GM19463 (cell line): ENCODE measurements around the gene ANKRD13A.
A peak's percentile ranks its signal among the peaks of the same experiment; 100 is the strongest.
"Not testable (repeated sequence)": the region's sequence is repeated elsewhere in the genome, so short reads cannot be mapped to it uniquely, and the experiment has no call there.

Experiments used
- ATAC-seq: cut with Tn5 transposase; IDR thresholded peaks from one replicate; pipeline ENCODE4 v1.9.1; 2021; ENCODE audit warnings: mild to moderate bottlenecking, moderate library complexity; ENCODE audit not compliant: unreplicated experiment

The ANKRD13A gene

DNA sequence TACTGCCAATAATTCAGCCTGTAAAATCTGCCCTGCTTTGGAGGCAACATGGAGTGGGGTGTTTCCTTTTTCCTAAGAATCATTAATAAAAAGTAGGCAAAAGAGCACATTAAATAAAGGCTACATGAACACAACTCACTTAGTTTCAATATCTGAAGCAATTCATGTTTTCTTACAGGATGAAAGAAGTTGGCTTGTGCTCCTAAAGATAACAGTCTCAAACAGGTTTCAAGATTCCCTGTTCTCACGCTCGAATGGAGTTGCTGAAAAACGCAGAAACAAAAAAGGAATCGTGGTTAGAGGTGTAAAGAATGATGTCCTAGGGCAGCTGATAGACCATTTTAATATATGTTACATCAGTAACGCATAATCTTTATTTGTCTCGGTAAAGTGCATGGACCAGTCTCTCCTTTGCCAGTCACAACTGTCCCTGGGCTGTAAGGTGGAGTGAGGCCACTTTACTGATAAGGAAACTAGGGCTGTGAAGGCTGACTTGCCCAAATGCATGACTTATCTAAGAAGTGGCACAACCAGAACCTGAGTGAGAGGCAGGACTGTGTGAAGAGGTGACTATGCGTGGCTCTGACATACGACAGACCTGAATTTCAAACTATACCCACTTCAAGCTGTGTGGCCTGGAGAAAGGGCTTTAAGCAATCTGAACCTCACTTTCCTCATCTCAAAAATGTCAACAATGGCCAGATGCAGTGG is 15.6 kb upstream of the ANKRD13A start:
- ATAC-seq = no peak

DNA sequence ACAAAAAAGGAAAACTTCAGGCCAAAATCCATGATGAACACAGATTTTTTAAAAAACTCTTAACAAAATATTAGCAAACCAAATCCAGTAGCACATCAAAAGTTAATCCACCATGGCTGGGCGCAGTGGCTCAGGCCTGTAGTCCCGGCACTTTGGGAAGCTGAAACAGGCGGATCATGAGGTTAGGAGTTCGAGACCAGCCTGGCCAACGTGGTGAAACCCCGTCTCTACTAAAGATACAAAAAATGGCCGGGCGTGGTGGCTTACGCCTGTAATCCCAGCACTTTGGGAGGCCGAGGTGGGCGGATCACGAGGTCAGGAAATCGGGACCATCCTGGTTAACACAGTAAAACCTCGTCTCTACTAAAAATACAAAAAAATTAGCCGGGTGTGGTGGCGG is 13.0 kb upstream of the ANKRD13A start:
- not testable (repeated sequence) for ATAC-seq

DNA sequence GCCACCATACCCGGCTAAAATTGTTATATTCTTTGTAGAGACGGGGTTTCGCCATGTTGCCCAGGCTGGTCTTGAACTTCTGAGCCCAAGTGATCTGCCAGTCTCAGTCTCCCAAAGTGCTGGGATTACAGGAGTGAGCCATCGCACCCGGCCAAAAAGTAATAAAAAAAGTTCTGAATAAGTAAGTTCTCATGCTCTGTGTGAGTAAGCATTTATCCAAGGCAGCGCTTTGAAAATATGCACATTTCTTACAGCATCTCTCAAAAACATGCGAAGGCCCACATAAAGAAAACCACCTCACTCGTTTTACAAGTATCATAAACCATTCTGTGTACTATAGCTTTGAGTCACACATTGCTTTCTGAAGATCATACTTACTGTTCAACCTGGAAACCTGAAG is 11.6 kb upstream of the ANKRD13A start:
- no peak for ATAC-seq

DNA sequence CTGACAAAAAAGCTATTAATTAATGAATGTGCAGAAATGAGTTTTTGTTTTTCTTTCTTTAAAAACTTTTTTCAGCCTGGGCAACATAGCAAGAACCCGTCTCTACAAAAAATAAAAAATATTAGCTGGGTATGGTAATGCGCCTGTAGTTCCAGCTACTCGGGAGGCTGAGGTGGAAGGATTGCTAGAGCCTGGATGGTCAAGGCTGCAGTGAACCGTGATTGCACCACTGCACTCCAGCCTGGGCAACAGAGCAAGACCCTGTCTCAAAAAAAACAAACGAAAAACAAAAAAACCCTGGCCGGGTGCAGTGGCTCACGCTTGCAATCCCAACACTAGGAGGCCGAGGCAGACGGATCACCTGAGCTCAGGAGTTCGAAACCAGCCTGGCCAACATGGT is 11.0 kb upstream of the ANKRD13A start:
- no peak for ATAC-seq

DNA sequence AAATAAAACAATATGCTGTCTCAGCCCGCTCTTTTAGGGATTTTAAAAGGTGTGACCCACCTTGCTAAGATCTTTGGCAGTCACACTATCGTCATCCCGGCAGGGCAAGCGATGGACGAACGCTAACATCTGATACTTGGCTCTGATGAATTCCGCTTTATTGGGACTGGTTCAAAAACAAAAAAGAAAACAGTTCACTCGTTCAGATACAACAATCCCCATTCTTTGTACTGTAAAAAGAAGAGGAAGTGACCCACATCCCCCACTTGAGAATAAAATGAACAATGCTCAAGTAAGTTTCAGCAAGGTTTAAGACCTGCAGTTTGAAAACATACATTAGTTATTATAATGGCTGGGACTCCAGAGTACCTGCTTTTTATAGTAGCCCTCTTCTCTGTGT is 10.3 kb upstream of the ANKRD13A start:
- ATAC-seq = no peak

DNA sequence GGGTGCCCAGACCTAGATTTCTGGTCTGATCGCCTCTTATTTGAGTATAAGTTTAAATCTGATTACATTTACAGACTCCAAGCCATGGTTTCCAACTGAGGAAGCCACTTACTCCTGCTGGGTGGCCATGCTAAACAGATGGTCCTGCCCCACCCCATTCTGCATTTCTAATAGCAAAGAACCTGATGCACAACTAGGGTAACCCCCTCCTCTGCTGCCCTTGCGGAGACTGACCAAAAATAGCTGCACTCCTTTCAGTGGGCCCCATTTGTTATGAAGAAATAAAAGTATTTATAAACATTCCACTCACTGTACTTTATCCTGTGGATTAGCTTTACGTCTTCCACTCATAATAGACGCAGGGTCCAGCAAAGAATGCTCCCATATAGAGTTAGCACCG is 9.8 kb upstream of the ANKRD13A start:
- ATAC-seq = no peak

DNA sequence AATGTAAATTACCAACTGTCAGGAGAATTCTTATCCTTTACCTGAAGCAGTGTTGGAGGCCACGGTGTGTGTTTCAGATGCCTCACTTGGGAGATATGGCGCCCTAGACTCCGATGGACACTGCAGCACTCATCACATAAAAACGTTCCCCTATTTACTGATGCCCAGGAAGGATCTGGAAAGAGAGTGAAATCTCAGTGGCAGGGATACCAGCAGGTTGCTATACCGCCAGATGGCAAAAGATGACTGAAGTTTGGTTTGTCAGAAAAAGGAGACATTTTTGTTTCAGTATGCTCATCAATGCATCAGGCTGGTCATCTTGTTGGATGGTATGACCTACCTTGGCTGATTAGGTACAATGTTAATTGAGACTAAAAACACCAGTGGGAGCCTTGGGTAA is 7.6 kb upstream of the ANKRD13A start:
- no peak for ATAC-seq

DNA sequence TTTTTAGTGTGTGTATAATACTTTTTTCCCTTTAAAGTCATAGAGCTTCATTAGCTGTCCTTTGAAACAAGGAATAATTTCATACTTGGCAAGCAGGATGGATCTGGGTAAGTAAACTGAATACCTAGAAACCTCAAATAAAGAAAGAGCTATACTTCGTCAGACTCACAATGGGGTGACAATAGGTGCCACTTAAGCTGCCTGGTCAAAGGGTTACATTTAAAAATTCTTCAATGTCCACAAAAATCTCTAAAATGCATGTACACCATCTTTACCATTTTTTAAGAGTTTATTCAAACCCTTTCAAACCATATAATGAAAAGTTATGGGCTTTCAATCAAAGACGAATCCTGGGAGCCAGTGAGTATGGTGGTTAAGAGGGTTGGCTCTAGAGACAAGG is 6.1 kb upstream of the ANKRD13A start:
- no peak for ATAC-seq

DNA sequence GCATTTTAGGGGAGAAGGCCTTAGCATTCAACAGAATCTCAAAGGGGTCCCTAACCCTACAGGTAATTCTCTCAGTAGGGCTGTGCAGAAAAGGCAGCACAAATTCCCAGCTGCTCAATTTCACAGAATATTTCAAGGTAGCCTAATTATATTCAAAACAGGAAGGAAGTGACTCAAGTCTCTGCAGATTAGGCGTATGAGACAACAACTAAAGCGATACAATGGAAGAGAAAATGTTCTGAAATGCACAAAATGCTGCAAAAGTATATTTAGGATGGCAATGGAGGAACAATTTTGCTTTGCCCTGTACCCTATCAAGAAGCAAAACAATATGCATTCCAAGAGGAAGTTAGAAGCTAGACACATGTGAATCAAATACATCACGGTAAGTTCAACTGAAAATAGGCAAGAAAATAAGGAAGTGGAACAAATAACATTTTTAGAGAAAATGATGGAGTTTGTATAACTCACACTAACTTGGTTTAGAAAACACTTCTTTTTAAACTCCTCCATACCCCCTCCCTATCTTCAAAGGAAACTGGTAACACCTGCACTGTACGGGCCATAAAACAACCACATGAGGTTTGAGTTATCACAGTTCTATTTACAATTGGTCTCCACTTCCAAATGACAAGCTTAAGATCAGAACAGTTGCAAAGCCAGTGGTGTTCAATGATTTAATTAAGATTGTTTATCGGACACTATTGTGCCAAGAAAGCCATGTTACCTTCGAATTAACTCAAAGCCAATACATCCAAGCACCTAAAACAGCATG is 4.6 kb upstream of the ANKRD13A start:
- ATAC-seq = no peak

DNA sequence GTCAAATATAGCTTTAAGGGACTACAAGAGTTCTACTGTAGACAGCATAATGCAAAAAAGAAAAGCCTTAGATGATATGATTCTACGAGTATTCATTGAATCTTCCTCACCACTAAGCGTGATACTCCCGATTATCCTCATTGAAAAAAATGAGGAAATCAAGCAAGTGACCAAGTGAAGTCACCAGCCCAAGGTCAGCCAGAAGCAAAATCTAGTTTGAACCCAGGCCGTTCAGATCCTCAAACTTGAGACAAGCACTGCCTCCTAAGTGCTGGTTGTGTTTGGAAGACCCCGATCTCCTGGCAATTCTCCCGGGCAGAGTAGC is 3.9 kb upstream of the ANKRD13A start:
- ATAC-seq = no peak

DNA sequence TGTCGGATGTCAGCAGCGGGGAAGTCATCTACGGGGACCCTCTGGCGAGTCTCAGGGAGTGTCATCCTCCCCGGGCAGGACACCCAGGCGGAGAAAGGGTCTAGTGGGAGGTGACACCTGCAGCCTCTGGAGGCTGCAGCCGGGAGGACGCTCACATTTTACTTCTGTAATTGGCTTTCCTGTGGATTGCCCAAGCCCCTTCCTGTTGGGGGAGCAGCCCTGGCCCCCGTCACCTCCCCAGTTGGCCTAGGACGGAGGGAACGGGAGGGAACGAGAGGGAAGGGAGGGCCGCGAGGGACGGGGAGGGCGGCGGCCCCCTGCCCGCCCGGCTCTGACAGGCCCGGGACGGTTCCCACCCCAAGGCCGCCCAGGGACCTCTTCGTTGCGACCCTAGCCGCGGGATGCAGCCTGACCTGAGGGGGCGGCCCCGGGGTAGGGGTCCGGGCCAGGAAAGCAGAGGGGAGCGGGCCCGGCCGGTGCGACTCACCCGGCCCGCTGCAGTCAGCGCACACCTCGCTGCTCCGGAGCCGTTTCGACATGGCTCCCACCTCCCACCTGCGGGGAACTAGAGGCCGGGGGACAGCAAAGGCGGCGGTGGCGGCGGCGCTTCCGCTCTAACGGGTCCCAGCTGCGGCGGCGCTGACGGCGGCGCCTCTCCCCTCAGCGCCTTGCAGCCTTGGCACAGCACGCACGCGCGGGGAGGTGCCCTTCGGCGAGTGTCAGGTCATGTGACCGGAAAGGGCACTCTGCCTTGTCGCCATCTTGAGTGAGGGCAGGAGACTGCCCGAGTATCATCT is 3.3 kb upstream of the ANKRD13A start, which contains the start of gene GIT2:
GIT2 (minus strand) TSS at position 683 of the 797 bp plus-strand sequence; CDS start at position 539, 144 bp downstream.
- peak; percentile 60 for ATAC-seq

DNA sequence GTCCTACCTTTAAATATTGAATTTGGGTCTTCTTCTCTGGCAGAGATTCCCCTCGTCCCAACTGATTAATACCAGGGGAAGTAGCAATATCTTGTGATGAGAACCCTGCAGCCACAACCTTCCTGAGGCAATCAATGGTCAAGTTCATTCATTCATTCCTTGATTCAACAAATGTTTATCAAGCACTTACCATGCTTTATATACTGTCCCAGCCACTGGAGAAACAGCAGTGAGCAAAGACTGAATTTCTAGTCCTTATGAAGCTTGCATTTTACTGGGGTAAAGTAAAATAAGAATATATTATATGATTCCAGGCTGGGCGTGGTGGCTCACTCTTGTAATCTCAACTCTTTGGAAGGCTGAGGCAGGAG is 2.8 kb upstream of the ANKRD13A start:
- ATAC-seq = no peak

DNA sequence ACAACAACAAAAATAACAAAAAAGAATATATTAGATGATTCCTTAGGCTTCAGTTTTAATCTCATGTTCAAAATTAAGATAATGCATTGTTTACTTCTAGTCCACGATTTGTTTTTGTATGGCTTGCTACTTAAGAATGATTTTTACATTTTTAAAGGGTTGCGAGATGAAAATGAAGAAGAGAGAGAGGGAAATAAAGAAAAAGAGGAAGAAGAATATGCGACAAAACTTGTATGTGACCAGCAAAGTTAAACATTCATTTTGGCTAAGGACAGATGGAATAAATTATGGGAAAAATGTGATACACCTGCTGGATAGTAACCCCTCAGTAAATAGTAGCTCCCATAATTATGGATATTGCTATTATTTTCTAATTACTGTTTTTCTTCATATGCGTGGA is 1.8 kb upstream of the ANKRD13A start:
- no peak for ATAC-seq

DNA sequence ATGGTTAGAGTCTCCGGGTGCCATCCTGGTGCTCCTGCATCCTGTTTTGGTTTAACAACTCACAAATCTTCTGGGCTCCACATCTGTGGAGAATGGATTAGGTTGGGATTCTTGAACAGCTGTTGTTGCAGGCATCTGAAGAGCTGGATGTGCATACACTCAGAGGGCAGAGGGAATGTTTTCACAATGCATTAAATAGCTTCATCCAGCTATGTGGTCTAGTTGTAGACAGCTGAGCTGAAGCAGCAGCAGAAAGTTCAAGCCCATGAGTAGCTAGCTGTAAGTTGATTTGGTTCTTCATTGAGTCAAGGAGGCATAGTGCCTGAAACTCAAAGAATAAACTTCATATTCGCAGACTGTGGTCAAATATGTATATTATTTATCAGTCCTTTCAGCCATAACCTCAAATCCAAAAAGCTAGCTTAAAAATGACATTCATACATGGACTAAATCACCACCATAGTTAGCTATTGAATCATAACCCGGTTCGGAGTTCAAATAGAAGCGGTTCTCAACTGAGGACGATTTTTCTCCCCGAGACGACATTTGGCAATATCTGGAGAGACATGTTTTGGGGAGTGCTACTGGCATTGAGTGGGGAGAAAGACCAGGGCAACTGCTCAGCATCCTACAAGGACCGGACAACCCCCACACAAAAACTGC is 858 bp upstream of the ANKRD13A start:
- ATAC-seq = no peak

DNA sequence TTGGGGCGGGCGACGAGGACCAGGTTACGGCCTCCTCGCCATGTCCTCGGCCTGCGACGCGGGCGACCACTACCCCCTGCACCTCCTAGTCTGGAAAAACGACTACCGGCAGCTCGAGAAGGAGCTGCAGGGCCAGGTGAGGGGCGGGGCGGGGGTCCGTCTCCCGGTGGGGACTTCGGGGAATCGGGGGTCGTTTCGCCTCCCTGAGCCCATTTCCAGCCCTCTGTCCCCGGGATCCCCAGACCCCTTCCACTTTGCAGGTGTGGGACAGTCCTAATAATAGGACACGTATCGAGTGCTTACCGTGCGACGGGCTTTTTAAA is 380 bp downstream of the ANKRD13A start:
- no peak for ATAC-seq

DNA sequence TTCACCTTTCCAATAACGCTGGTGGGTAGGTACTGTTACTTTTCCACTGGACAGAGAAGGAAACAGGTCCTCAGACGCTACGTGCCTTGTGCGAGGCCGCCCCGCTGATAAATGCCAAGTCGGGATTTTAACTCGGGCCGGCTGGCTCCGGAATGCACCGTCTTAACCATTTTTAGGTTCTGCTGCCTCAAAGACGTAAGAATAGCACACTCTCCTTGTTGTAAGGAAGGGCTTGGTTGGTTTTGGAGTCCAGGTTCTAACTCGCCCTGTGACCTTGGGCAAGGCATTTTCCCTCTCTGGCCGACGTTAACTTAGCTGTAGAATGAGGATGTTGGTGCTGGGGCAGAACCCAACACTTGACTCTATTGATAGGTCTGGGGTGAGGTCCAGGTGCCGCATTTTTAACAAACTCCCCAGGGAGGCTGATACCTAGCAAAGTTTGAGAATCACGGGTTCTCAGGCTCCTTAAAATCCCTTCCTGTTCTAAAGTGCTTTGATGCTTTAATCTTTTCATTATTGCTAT is 814 bp downstream of the ANKRD13A start:
- ATAC-seq = no peak

DNA sequence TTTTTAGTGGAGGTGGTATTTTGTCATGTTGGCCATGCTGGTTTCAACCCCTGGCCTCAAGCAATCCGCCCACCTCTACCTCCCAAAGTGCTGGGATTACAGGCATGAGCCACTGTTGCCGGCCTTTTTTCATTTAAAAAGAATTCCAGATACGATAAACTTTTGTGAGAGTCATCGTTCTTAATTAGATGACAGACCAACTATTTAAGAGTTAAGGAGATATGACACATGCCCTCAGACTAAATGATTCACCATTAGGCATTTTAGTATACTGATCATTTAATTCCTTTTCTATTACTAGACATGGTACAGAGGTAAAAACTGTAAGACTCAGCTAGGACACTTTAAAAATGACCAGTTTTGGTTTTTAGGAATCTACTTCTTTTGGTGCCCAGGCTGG is 2.4 kb downstream of the ANKRD13A start:
- no peak for ATAC-seq

DNA sequence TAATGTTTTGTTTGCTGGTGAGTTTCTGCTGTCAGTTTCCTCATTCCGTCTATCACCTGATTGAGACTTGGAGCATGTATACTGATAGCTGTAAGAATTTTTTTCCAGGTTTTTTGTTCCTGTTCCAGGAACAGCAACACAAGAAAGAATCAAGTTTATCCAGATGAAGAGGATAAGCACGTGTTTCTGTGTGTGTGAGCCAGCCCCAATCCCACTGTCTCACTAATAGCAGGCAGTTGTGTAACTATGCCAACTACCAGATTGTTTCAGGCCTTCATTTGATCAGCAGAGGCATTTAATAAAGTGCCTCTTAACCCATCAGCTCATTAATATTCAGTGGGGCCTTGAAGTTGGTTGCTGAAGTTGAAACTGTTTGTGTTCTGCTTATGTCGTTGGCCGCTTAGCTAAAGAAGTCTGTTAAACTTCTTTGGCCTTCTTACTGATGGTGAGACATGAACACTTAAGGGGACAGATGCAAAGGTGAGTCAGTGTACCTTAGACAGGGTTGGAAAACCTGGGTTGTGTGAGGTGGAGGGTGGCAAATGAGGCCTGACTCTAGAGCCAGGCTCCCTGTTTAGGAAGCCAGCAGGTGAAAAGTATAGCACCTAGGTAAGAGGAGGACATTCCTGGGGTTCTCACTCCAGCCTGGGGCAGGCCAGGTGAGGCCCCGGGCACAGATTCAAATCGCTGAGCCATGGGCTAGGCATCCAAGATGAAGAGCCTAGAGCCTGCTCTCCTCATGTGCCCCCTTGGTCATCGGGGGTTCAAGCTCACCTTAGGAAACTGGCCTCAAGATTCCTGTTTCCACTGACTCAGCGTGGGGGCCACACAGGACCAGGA is 3.7 kb downstream of the ANKRD13A start:
- ATAC-seq = no peak

DNA sequence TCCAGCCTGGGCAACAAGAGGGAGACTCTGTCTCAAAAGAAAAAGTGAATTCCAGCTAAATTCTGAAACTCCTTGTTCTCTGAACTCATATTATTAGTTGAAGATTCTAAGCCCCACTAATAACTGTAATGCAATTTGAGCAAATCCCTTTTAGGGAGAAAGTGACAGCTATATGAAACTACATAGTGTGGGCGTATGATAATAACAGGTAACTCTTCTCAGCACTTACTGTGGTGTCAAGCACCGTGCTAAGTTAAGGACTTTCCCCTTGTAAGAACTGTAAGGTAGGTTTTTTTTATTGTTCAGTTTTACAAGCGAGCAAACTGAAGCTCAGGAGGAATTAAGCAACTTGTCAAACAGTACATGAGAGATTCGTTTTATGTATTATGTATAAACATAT is 5.4 kb downstream of the ANKRD13A start:
- ATAC-seq = peak; percentile 50

DNA sequence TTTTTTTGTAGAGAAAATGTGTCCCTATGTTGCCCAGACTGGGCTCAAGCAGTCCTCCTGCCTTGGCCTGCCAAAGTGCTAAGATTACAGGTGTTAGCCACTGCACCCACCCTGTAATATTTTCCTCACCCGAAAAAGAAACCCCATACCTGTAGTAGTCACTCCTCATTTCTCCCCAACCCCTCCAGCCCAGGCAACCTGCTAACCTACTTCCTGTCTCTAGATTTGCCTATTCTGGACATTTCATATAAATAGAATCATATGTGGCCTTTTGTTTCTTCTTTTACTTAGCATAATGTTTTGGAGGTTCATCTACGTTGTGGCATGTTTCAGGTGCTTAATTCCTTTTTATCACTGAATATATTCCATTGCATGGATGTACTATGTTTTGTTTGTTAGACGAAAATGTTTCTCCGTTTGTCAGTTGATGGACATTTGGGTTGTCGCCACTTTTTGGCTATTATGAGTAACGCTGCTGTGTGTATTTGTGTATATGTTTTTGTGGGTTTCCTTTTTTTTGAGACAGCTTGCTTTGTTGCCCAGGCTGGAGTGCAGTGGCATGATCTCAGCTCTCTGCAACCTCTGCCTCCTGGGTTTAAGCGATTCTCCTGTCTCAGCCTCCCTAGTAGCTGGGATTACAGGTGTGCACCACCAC is 6.2 kb downstream of the ANKRD13A start:
- peak; percentile 54 for ATAC-seq
